ENCODE results near the gene ZNF777. TPM values are rescaled to one million over a fixed set of nuclear protein-coding genes. Genes with fewer than 3 reads are reported as not detected.

The ZNF777 gene
- total RNA-seq, 2 experiments from 2014 or later, result 14.5 to 14.8 TPM

DNA sequence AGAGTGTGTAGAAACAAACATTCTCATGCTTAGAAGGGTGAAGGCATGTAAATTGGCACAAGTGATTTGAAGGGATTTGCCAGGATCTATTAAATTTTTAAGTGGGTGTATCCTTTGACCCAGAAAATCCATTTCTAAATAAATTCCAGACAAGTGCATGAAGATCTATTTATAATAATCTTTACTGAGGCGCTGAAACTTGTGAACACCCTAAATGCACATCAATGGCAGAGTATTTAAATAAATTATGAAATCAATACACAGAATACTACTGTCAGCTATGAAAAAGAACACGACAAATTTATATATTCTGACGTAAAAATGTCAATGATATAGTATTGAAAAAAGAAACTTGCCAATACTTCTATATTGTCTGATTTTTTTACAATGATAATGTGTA lies 17.9 kb downstream of the ZNF777 start:
- Mint-ChIP-seq H3K4me3 (no peak overlapping the region), H3K27me3 (no peaks in the 10 kb centered on the region), H3K27ac (no peak overlapping the region), H3K4me1 (ENCODE audit: low read depth) (peaks cover 15% of the 10 kb centered on the region), H3K9me3 (no peaks in the 10 kb centered on the region), H3K36me3 (ENCODE audit: low read depth) (peaks cover 55% of the 10 kb centered on the region)
- POLR2A ChIA-PET, result no interaction called here
- H3K9me3 ChIP-seq (ENCODE audit: control insufficient read depth in 1 of 2, insufficient read depth in 1 of 2, low read length in 2 of 2), result no peaks in the 10 kb centered on the region
- intact Hi-C loops (cut with DNase I, micrococcal nuclease), result no loop called here
- no peaks in the 10 kb centered on the region for H3K27me3 ChIP-seq (ENCODE audit: control insufficient read depth in 1 of 2, insufficient read depth in 2 of 2, low read length in 2 of 2)
- no peak overlapping the region for H3K4me3 ChIP-seq (ENCODE audit: low read length)
- DNase-seq (no peak), ATAC-seq (ENCODE audit: poor library complexity) (no peak)
- CTCF ChIA-PET, result no interaction called here
- peaks cover 4% of the 10 kb centered on the region for H3K4me1 ChIP-seq (ENCODE audit: insufficient read depth, low read length)
- H3K27ac ChIP-seq (ENCODE audit: low read depth in 1 of 2, low read length in 2 of 2), result no peak overlapping the region
- H3K36me3 ChIP-seq (ENCODE audit: insufficient read depth, low read length), result peaks cover 41% of the 10 kb centered on the region
- TF ChIP-seq, protein P1, sequence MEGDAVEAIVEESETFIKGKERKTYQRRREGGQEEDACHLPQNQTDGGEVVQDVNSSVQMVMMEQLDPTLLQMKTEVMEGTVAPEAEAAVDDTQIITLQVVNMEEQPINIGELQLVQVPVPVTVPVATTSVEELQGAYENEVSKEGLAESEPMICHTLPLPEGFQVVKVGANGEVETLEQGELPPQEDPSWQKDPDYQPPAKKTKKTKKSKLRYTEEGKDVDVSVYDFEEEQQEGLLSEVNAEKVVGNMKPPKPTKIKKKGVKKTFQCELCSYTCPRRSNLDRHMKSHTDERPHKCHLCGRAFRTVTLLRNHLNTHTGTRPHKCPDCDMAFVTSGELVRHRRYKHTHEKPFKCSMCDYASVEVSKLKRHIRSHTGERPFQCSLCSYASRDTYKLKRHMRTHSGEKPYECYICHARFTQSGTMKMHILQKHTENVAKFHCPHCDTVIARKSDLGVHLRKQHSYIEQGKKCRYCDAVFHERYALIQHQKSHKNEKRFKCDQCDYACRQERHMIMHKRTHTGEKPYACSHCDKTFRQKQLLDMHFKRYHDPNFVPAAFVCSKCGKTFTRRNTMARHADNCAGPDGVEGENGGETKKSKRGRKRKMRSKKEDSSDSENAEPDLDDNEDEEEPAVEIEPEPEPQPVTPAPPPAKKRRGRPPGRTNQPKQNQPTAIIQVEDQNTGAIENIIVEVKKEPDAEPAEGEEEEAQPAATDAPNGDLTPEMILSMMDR (IDR thresholded peaks at IDR 0.05), result no peak

DNA sequence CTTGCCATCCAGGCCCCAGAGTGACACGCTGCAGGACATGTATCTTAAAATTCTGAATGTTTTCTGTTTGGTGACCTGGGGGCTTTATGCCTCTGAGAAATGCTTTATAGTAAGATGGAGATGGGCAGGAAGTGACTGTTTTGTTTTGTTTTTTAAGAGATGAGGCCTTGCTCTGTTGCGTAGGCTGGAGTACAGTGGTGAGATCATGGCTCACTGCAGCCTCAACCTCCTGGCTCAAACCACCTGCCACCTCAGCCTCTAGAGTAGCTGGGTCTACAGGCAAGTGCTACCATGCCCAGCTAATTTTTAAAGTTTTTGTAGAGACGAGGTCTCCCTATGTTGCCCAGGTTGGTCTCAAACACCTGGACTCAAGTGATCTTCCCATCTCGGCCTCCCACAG lies 20.6 kb downstream of the ZNF777 start:
- peaks cover 51% of the 10 kb centered on the region for H3K36me3 Mint-ChIP-seq (ENCODE audit: low read depth)

DNA sequence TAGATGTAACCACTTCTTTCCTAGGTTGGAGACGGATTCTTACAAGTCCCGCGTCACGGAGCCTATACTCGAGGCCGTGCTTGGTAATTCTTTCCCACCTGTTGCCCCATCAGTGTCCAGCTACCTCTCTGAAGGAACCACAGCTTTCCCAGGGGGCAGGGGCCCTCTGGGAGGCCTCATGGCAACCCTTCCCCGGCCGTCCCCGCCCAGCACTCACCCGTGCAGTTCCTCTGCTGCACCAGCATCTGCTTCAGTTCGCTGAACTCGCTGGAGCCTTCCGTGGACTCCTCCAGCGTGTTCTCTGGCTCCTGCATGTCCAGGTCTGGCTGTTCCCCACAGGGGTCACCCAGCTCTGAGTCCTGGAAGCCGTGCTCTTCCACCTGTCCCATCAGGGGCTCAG lies 24.5 kb downstream of the ZNF777 start:
- no peaks in the 10 kb centered on the region for H3K27me3 Mint-ChIP-seq
- no peak overlapping the region for H3K4me3 Mint-ChIP-seq
- no peak for DNase-seq
- no peak for ATAC-seq (ENCODE audit: poor library complexity)
- H3K36me3 ChIP-seq (ENCODE audit: insufficient read depth, low read length), result peaks cover 43% of the 10 kb centered on the region
- no peak overlapping the region for H3K27ac ChIP-seq (ENCODE audit: low read depth in 1 of 2, low read length in 2 of 2)
- H3K27me3 ChIP-seq (ENCODE audit: control insufficient read depth in 1 of 2, insufficient read depth in 2 of 2, low read length in 2 of 2), result no peaks in the 10 kb centered on the region
- no peak overlapping the region for H3K27ac Mint-ChIP-seq
- TF ChIP-seq, protein P1 (IDR thresholded peaks at IDR 0.05), result no peak
- intact Hi-C loops (cut with DNase I, micrococcal nuclease), result no loop called here
- H3K4me3 ChIP-seq (ENCODE audit: low read length), result no peak overlapping the region
- peaks cover 4% of the 10 kb centered on the region for H3K4me1 ChIP-seq (ENCODE audit: insufficient read depth, low read length)
- no peaks in the 10 kb centered on the region for H3K9me3 Mint-ChIP-seq
- ChIA-PET CTCF (interaction anchor here (0.7 kb wide), 1 partner anchor 14 kb away, joined by 3 read pairs; no protein-coding TSS in a partner anchor), POLR2A (interaction anchor here (1.1 kb wide), 1 partner anchor 190 kb away, joined by 3 read pairs; no protein-coding TSS in a partner anchor)
- peaks cover 0 to 6% of the 10 kb centered on the region in 2 experiments for H3K9me3 ChIP-seq (ENCODE audit: control insufficient read depth in 1 of 2, insufficient read depth in 1 of 2, low read length in 2 of 2)
- H3K4me1 Mint-ChIP-seq (ENCODE audit: low read depth), result peaks cover 15% of the 10 kb centered on the region
- H3K36me3 Mint-ChIP-seq (ENCODE audit: low read depth), result peaks cover 68% of the 10 kb centered on the region

More for the DNA sequence above, 20.6 kb downstream of the ZNF777 start:
- DNase-seq, result peak in 1 of 14 experiments; percentile 23
- Histone ChIP-seq H3K9me3 (ENCODE audit: control insufficient read depth in 1 of 2, insufficient read depth in 1 of 2, low read length in 2 of 2) (no peaks in the 10 kb centered on the region), H3K4me1 (ENCODE audit: insufficient read depth, low read length) (peaks cover 4% of the 10 kb centered on the region), H3K27me3 (ENCODE audit: control insufficient read depth in 1 of 2, insufficient read depth in 2 of 2, low read length in 2 of 2) (no peaks in the 10 kb centered on the region), H3K27ac (ENCODE audit: low read depth in 1 of 2, low read length in 2 of 2) (no peak overlapping the region), H3K4me3 (ENCODE audit: low read length) (no peak overlapping the region), H3K36me3 (ENCODE audit: insufficient read depth, low read length) (peaks cover 28% of the 10 kb centered on the region)
- Mint-ChIP-seq H3K27ac (peak overlapping the region; percentile 53), H3K9me3 (no peaks in the 10 kb centered on the region), H3K27me3 (no peaks in the 10 kb centered on the region), H3K4me3 (no peak overlapping the region), H3K4me1 (ENCODE audit: low read depth) (peaks cover 15% of the 10 kb centered on the region)
- intact Hi-C loops (cut with DNase I, micrococcal nuclease), result no loop called here
- ATAC-seq (ENCODE audit: poor library complexity), result peak; percentile 34
- TF ChIP-seq, protein P1 (IDR thresholded peaks at IDR 0.05), result no peak
- CTCF ChIA-PET, result no interaction called here
- POLR2A ChIA-PET, result no interaction called here

Measured in CD4-positive, alpha-beta T cell (primary cell).